MM.1S (cell line): ENCODE data around the gene YPEL3.
A peak's percentile ranks its signal among the peaks of the same experiment; 100 is the strongest.

ENCODE experiments used
- DNase-seq: peaks from one replicate; pipeline ENCODE4 v3.0.0-alpha.2; 2015
- H2AFZ ChIP-seq: fragments of 300-600 bp; sonication (generic); 2 replicates; pipeline ENCODE4 v1.6.0; 2016; ENCODE audit warnings: antibody characterized with exemption, low read length
- H3F3A ChIP-seq: fragments of 300-600 bp; sonication (generic); 2 replicates; pipeline ENCODE4 v1.6.1; 2016; ENCODE audit warnings: mild to moderate bottlenecking, antibody characterized with exemption, low read length, moderate library complexity, mixed read lengths; ENCODE audit not compliant: insufficient read depth
- H3K27ac ChIP-seq: fragments of 300-600 bp; sonication (generic); 2 replicates; pipeline ENCODE4 v1.5.1; 2016; ENCODE audit warnings: mild to moderate bottlenecking, low read length
- H3K27me3 ChIP-seq: fragments of 300-600 bp; sonication (generic); replicated peaks from 2 replicates; pipeline ENCODE4 v1.6.0; 2016; ENCODE audit warnings: low read length; ENCODE audit not compliant: insufficient read depth
- H3K36me3 ChIP-seq: fragments of 300-600 bp; sonication (generic); replicated peaks from 2 replicates; pipeline ENCODE4 v1.6.1; 2016; ENCODE audit warnings: mild to moderate bottlenecking, low read length, mixed read lengths; ENCODE audit not compliant: insufficient read depth
- H3K4me1 ChIP-seq: fragments of 300-600 bp; sonication (generic); 2 replicates; pipeline ENCODE4 v1.6.1; 2016; ENCODE audit warnings: low read length, mixed read lengths
- H3K4me2 ChIP-seq: fragments of 300-600 bp; sonication (generic); 2 replicates; pipeline ENCODE4 v1.6.0; 2016; ENCODE audit warnings: low read depth, low read length
- H3K4me3 ChIP-seq: fragments of 300-600 bp; sonication (generic); 2 replicates; pipeline ENCODE4 v1.5.1; 2016; ENCODE audit warnings: low read length, mixed read lengths
- H3K79me2 ChIP-seq: fragments of 300-600 bp; sonication (generic); 2 replicates; pipeline ENCODE4 v1.6.1; 2016; ENCODE audit warnings: mixed run types, low read length, mixed read lengths
- H3K9ac ChIP-seq: fragments of 300-600 bp; sonication (generic); 2 replicates; pipeline ENCODE4 v1.6.1; 2016; ENCODE audit warnings: low read length, mixed read lengths
- H3K9me2 ChIP-seq: fragments of 300-600 bp; sonication (generic); replicated peaks from 2 replicates; pipeline ENCODE4 v1.6.1; 2016; ENCODE audit warnings: mild to moderate bottlenecking, low read length, mixed read lengths; ENCODE audit not compliant: insufficient read depth
- H3K9me3 ChIP-seq: fragments of 300-600 bp; sonication (generic); replicated peaks from 2 replicates; pipeline ENCODE4 v1.6.1; 2016; ENCODE audit warnings: mild to moderate bottlenecking, low read length, mixed read lengths; ENCODE audit not compliant: insufficient read depth
- H4K20me1 ChIP-seq: fragments of 300-600 bp; sonication (generic); 2 replicates; pipeline ENCODE4 v1.6.1; 2016; ENCODE audit warnings: mild to moderate bottlenecking, low read length, moderate library complexity, mixed read lengths; ENCODE audit not compliant: insufficient read depth
- CTCF ChIP-seq: fragments of 300-600 bp; sonication (generic); IDR thresholded peaks from 2 replicates; pipeline ENCODE4 v1.5.1; 2016; ENCODE audit warnings: antibody characterized with exemption, low read length, mixed read lengths
- EZH2 ChIP-seq: fragments of 300-600 bp; sonication (generic); optimal IDR thresholded peaks from 2 replicates; pipeline ENCODE3; 2017; ENCODE audit warnings: low read depth, mild to moderate bottlenecking, antibody characterized with exemption, low read length, mixed read lengths
- EZH2phosphoT487 ChIP-seq: fragments of 300-600 bp; sonication (generic); IDR thresholded peaks from 2 replicates; pipeline ENCODE4 v1.6.1; 2018; ENCODE audit warnings: antibody characterized with exemption, low read length

Gene YPEL3

GRCh38 chr16:30113711-30114333, 17.8 kb upstream of the YPEL3 start:
- no peak overlapping the region for H3K4me2 ChIP-seq
- peaks cover 15% of the 10 kb centered on the region for H3F3A ChIP-seq
- no peak overlapping the region for H2AFZ ChIP-seq

GRCh38 chr16:30113031-30113710, 17.2 kb upstream of the YPEL3 start, which contains the start of gene GDPD3:
Gene GDPD3, minus strand, starts transcription at chr16:30113537. Its CDS starts 59 bp downstream, at chr16:30113478.
- Histone ChIP-seq H3K9ac (no peak within 1 kb of the TSS), H3K9me3 (no peaks in the 10 kb centered on the region), H3K36me3 (no peaks in the 10 kb centered on the region), H2AFZ (no peak within 1 kb of the TSS), H3K4me1 (peaks cover 17% of the 10 kb centered on the region), H4K20me1 (no peaks in the 10 kb centered on the region), H3K27me3 (no peaks in the 10 kb centered on the region), H3K79me2 (no peaks in the 10 kb centered on the region), H3K27ac (no peak within 1 kb of the TSS), H3F3A (peaks cover 15% of the 10 kb centered on the region), H3K4me3 (no peak within 1 kb of the TSS), H3K4me2 (no peak within 1 kb of the TSS), H3K9me2 (no peaks in the 10 kb centered on the region)
- TF ChIP-seq EZH2 (no peak), CTCF (no peak), EZH2phosphoT487 (no peak)
- DNase-seq, result no peak

More at GRCh38 chr16:30113711-30114333, 17.8 kb upstream of the YPEL3 start:
- Histone ChIP-seq H3K9me2 (no peaks in the 10 kb centered on the region), H3K9ac (no peak overlapping the region), H3K79me2 (no peaks in the 10 kb centered on the region), H3K4me3 (no peak overlapping the region), H3K4me1 (peaks cover 17% of the 10 kb centered on the region), H3K27ac (no peak overlapping the region), H3K9me3 (no peaks in the 10 kb centered on the region), H3K27me3 (no peaks in the 10 kb centered on the region), H4K20me1 (no peaks in the 10 kb centered on the region), H3K36me3 (no peaks in the 10 kb centered on the region)
- no peak for DNase-seq
- TF ChIP-seq CTCF (no peak), EZH2 (no peak)

DNA sequence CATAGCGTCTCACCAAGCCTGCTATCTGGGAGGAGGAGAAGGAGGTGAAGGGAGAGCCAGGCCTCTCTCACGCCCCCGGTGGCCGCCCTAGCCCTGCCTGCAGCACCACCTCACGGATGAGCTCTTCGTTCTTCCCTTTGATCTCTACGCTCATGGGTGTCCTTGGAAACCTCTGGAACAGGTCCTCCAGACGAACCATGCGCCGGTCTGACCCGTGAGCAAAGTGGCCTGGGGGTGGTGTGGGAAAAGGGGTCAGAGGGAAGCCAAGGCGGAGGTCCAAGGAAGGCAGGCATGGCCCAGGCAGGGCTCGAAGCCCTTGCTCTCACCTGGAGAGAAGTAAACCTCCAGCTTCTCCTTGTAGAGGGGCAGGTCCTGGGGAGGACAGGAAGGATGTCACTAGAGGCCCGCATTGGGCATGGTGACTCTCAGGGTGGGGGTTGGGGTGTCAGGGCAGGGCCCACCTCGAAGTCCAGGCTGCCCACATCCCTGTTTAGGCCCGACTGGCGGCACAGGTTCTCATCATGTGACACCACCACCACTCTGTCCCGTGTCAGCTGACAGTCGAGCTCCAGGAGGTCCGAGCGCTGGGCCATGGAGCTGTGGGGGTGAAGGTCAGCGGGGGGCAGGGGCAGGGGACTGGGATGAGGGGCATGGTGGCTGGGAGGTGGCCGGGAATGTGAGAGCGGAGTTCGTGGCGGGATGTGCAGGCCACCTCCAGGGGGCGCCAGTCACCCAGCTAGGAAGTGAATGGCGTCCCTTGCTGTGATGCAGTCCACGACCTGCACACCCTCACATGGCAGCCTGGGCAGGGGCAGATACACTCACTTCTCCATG, 16.4 kb upstream of the YPEL3 start:
- H3K4me2 ChIP-seq, result no peak overlapping the region
- TF ChIP-seq CTCF (peak; percentile 70), EZH2phosphoT487 (no peak), EZH2 (no peak)
- no peaks in the 10 kb centered on the region for H3K36me3 ChIP-seq
- H3K79me2 ChIP-seq, result no peaks in the 10 kb centered on the region
- no peak overlapping the region for H3K4me3 ChIP-seq
- H2AFZ ChIP-seq, result no peak overlapping the region
- no peaks in the 10 kb centered on the region for H3K9me3 ChIP-seq
- H3K9me2 ChIP-seq, result no peaks in the 10 kb centered on the region
- peaks cover 15% of the 10 kb centered on the region for H3F3A ChIP-seq
- H3K9ac ChIP-seq, result no peak overlapping the region
- no peaks in the 10 kb centered on the region for H3K27me3 ChIP-seq
- no peaks in the 10 kb centered on the region for H4K20me1 ChIP-seq
- H3K4me1 ChIP-seq, result peaks cover 17% of the 10 kb centered on the region
- peak; percentile 48 for DNase-seq
- no peak overlapping the region for H3K27ac ChIP-seq
